ENCODE data around the gene QSER1. TPM values are rescaled to one million over a fixed set of nuclear protein-coding genes. Genes with fewer than 3 reads are reported as not detected.

QSER1 gene
- total RNA-seq, 1 experiment from 2014 or later: 48.0 TPM

DNA sequence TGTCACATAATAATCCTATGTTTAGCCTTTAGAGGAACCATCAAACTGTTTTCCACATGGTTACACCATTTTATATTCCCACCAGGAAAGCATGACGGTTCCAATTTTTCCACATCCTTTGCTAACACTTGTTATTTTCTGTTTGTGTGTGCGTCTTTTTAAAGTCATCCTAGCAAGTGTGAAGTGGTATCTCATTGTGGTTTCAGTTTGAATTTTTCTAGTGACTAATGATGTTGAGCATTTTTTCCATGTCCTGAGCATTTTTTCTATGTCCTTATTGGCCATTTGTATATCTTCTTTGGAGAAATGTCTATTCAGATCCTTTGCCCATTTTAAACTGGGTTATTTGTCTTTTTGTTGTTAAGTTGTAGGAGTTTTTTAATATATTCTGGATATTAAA is 69.4 kb downstream of the QSER1 start:
- RAD21 ChIA-PET (ENCODE audit: low non-redundant PET in 1 of 2, low total read pairs in 2 of 2, uncharacterized antibody in 2 of 2, unreplicated experiment in 2 of 2): no interaction called here

More for the DNA sequence above, 69.4 kb downstream of the QSER1 start:
- Histone ChIP-seq H3K36me3 (ENCODE audit: control insufficient read depth in 1 of 2, insufficient read depth in 2 of 2, low read length in 2 of 2) (peaks cover 20 to 23% of the 10 kb centered on the region in 2 experiments), H3K9me2 (ENCODE audit: insufficient read depth) (no peaks in the 10 kb centered on the region), H3K4me3 (replicated peaks in 1 of 2; ENCODE audit: low read depth in 1 of 2, low read length in 2 of 2) (no peak overlapping the region), H3K27ac (ENCODE audit: low read depth, low read length) (no peak overlapping the region), H3K9me3 (ENCODE audit: control insufficient read depth in 1 of 2, insufficient read depth in 1 of 2, low read depth in 1 of 2, low read length in 2 of 2) (no peaks in the 10 kb centered on the region), H3K27me3 (ENCODE audit: insufficient read depth, low read length) (no peaks in the 10 kb centered on the region), H2AFZ (ENCODE audit: low read depth, low read length, poor library complexity, severe bottlenecking) (no peak overlapping the region), H3K4me1 (ENCODE audit: control insufficient read depth in 1 of 2, insufficient read depth in 2 of 2, low read length in 2 of 2) (no peaks in the 10 kb centered on the region), H4K20me1 (ENCODE audit: insufficient read depth) (no peaks in the 10 kb centered on the region), H3K4me2 (ENCODE audit: low read length) (no peak overlapping the region), H3K79me2 (ENCODE audit: insufficient read depth, low read length) (no peaks in the 10 kb centered on the region; the same call in 1 of the 2 replicates), H3K9ac (ENCODE audit: low read length) (no peak overlapping the region)
- TF ChIP-seq FOSL1 (IDR thresholded peaks at IDR 0.05; ENCODE audit: low read depth): no peak
- no peak for TF ChIP-seq POLR2A (IDR thresholded peaks at IDR 0.05; ENCODE audit: borderline replicate concordance, extremely low read depth, insufficient read depth, insufficient read length)
- no peak for TF ChIP-seq EZH2 (IDR thresholded peaks at IDR 0.05)
- TF ChIP-seq TCF7L2 (IDR thresholded peaks at IDR 0.05; ENCODE audit: borderline replicate concordance, extremely low read depth, insufficient read depth, insufficient read length): no peak
- TF ChIP-seq, protein P1, sequence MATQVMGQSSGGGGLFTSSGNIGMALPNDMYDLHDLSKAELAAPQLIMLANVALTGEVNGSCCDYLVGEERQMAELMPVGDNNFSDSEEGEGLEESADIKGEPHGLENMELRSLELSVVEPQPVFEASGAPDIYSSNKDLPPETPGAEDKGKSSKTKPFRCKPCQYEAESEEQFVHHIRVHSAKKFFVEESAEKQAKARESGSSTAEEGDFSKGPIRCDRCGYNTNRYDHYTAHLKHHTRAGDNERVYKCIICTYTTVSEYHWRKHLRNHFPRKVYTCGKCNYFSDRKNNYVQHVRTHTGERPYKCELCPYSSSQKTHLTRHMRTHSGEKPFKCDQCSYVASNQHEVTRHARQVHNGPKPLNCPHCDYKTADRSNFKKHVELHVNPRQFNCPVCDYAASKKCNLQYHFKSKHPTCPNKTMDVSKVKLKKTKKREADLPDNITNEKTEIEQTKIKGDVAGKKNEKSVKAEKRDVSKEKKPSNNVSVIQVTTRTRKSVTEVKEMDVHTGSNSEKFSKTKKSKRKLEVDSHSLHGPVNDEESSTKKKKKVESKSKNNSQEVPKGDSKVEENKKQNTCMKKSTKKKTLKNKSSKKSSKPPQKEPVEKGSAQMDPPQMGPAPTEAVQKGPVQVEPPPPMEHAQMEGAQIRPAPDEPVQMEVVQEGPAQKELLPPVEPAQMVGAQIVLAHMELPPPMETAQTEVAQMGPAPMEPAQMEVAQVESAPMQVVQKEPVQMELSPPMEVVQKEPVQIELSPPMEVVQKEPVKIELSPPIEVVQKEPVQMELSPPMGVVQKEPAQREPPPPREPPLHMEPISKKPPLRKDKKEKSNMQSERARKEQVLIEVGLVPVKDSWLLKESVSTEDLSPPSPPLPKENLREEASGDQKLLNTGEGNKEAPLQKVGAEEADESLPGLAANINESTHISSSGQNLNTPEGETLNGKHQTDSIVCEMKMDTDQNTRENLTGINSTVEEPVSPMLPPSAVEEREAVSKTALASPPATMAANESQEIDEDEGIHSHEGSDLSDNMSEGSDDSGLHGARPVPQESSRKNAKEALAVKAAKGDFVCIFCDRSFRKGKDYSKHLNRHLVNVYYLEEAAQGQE (IDR thresholded peaks at IDR 0.05; ENCODE audit: low read depth): no peak
- TF ChIP-seq, protein P2, sequence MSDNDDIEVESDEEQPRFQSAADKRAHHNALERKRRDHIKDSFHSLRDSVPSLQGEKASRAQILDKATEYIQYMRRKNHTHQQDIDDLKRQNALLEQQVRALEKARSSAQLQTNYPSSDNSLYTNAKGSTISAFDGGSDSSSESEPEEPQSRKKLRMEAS (IDR thresholded peaks at IDR 0.05): no peak
- TF ChIP-seq, protein P3, sequence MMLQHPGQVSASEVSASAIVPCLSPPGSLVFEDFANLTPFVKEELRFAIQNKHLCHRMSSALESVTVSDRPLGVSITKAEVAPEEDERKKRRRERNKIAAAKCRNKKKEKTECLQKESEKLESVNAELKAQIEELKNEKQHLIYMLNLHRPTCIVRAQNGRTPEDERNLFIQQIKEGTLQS (IDR thresholded peaks at IDR 0.05): no peak
- no peak for TF ChIP-seq ELF1 (IDR thresholded peaks at IDR 0.05; ENCODE audit: borderline replicate concordance, low read depth)
- TF ChIP-seq YY1 (IDR thresholded peaks at IDR 0.05; ENCODE audit: extremely low read depth, insufficient replicate concordance, low read depth, low read length): no peak
- TF ChIP-seq EGR1 (IDR thresholded peaks at IDR 0.05; ENCODE audit: low read depth): no peak
- no peak for TF ChIP-seq SIN3A (IDR thresholded peaks at IDR 0.05; ENCODE audit: low read depth)
- no peak for DNase-seq (ENCODE audit: low read depth, low spot score)
- ChIA-PET CTCF (interaction anchor here (0.6 to 1.2 kb wide), 2 partner anchors 18 to 104 kb away, joined by 3 to 4 read pairs; no protein-coding TSS in a partner anchor), POLR2A (no interaction called here)
- intact Hi-C loops (cut with micrococcal nuclease): loop anchor here (10.0 kb wide), 1 partner anchor 363 kb away; no protein-coding TSS in a partner anchor
- no TSS peak for BruUV-seq (replicated peaks)
- no peak for ATAC-seq
